Tongue (tissue), 2 donors: Measurements from ENCODE around the gene SRP9. TPM values are rescaled to one million over a fixed set of nuclear protein-coding genes. Genes with fewer than 3 reads are reported as not detected.

Experiments
- small RNA-seq: library from RNA; depleted of rRNA; stranded (forward); fragments of <200 nt; gene quantifications from one replicate; pipeline ENCODE3, GENCODE V24; 2014; ENCODE audit warnings: low replicate concordance
- total RNA-seq: library from RNA; depleted of rRNA; stranded (reverse); fragments of >200 nt; gene quantifications from one replicate; pipeline ENCODE4 v1.2.3, GENCODE V29; 2014

The SRP9 gene
- total RNA-seq, 1 donor from 2014 or later, result 249 TPM

Small RNA genes within 50 kb of the gene (small RNA-seq; reads per million reads assigned to genes)
- gene RNU6-1304P, result not detected

Other genes starting within 250 kb of the SRP9 start
- gene ENAH, start 124.7 kb upstream of the SRP9 start, total RNA-seq, result 107 TPM
- gene EPHX1, start 32.3 kb downstream of the SRP9 start, total RNA-seq, result 26.5 TPM
- 39.3 TPM for gene TMEM63A, start 104.6 kb downstream of the SRP9 start, total RNA-seq
- not detected for gene LEFTY1, start 111.3 kb downstream of the SRP9 start, total RNA-seq
- 22.1 TPM for gene PYCR2, start 146.4 kb downstream of the SRP9 start, total RNA-seq
- gene LEFTY2, start 163.4 kb downstream of the SRP9 start, total RNA-seq, result 2.6 TPM
- 39.7 TPM for gene SDE2, start 221.5 kb downstream of the SRP9 start, total RNA-seq